Measurements from ENCODE around the gene TBC1D8B.

DNA sequence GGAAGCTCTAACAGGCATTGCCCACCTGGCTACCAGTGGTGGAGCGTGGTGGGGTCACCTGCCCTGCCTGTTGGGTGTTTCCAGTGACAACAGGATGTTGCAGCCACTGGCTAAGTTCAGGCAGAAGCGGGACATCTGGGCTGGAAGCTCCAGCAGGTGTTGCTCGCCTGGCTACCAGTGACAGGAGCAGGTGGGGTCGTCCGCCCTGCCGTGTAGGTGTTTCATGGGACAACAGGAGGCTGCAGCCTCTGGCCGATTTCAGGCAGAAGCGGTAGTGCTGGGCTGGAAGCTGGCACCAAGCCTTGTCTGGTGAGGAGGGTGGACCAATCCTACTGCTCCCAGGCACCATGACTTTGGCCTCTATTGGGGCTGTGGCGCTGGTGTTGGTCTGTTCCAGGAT lies 61.2 kb downstream of the TBC1D8B start:
- TF ChIP-seq GATA3 (IDR thresholded peaks at IDR 0.05; ENCODE audit: low read depth, low read length) (no peak), GATA2 (IDR thresholded peaks at IDR 0.05; ENCODE audit: low read depth, low read length) (no peak)
